GM13976 (cell line): Measurements from ENCODE around the gene ZNF32.

ENCODE experiments used
- DNase-seq: peaks from one replicate; pipeline ENCODE4 v3.0.0; 2012; ENCODE audit warnings: low spot score
- in situ Hi-C: fragments of 300-500 bp; cut with MboI; formaldehyde crosslinking; loops from one replicate; pipeline ENCODE4 v1.12.0; 2022; ENCODE audit warnings: low sequenced_read_pairs, mixed read lengths, inconsistent platforms; ENCODE audit not compliant: unreplicated experiment
- TF ChIP-seq, protein P1 (sequence below): IDR thresholded peaks from 2 replicates; pipeline ENCODE4 v1.5.1; 2012; ENCODE audit warnings: borderline replicate concordance, mild to moderate bottlenecking; ENCODE audit not compliant: insufficient read depth; ENCODE audit errors: extremely low read depth, missing control alignments, control extremely low read depth

The ZNF32 gene

DNA sequence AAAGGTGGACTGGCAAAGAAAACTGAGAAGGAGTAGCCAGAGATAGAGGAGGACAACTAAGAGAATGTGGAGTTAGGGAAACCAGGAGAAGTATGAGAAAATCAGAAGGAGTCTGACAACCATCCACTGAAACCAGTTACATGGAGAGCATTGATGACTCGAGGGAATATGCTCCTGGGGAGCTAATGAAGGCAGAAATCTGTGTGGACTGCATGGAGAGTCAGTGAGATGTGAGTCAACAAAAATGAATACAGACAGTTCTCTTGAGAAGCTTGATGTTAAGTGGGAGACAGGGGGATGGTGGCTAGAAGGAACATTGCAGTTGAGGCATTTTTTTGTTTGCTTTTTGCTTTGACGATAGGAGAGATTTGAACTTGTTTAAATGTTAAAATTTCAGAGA is 34.3 kb upstream of the ZNF32 start:
- no peak for DNase-seq
- in situ Hi-C loops, result loop anchor here (25.0 kb wide), 1 partner anchor 354 kb away; no protein-coding TSS in a partner anchor
- TF ChIP-seq, protein P1, sequence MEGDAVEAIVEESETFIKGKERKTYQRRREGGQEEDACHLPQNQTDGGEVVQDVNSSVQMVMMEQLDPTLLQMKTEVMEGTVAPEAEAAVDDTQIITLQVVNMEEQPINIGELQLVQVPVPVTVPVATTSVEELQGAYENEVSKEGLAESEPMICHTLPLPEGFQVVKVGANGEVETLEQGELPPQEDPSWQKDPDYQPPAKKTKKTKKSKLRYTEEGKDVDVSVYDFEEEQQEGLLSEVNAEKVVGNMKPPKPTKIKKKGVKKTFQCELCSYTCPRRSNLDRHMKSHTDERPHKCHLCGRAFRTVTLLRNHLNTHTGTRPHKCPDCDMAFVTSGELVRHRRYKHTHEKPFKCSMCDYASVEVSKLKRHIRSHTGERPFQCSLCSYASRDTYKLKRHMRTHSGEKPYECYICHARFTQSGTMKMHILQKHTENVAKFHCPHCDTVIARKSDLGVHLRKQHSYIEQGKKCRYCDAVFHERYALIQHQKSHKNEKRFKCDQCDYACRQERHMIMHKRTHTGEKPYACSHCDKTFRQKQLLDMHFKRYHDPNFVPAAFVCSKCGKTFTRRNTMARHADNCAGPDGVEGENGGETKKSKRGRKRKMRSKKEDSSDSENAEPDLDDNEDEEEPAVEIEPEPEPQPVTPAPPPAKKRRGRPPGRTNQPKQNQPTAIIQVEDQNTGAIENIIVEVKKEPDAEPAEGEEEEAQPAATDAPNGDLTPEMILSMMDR, result no peak

- DNase-seq, result no peak
- TF ChIP-seq, protein P1, result no peak
- in situ Hi-C loops, result loop anchor here (25.0 kb wide), 1 partner anchor 356 kb away; no protein-coding TSS in a partner anchor
These were observed 33.0 kb upstream of the ZNF32 start for GRCh38 chr10:43681721-43682120.

DNA sequence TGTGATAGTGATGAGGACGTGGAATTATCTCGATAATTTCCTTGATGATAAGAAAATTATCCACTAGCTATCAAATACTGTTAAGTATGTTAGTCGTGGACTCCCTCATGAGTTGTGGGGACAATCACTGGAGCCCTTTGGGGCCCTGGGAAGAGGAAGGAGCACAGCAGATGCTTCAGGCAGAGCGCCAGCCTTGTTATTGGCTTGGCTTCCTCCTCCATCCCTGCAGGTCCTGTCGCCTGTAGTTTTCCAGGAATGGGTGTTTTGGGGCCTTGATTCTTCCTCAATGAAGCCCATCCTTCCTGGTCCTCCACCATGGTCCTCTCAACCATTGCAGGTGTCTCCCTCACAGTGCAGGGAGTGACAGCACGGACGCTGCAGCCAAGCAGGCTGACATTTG is 32.5 kb upstream of the ZNF32 start:
- in situ Hi-C loops, result loop anchor here (25.0 kb wide), 1 partner anchor 356 kb away; no protein-coding TSS in a partner anchor
- TF ChIP-seq, protein P1, result no peak
- DNase-seq, result no peak

DNA sequence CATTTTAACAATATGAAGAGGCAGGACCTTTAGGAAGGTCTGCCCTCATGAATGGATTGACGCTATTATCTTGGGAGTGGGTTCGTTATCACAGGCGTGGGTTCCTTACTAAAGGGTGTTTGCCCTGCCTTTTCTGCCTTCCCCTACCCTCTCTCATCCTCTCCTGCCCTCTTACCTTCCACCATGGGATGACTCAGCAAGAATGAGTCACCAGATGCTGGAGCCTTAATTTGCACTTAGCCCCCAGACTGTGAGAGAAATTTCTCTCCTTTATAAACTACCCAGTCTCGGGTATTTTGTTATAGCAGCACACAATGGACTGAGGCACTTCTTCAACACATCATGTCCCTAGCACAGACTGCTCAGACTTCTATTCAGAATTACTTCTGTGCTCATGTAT is 31.4 kb upstream of the ZNF32 start:
- DNase-seq, result no peak
- in situ Hi-C loops, result loop anchor here (25.0 kb wide), 1 partner anchor 357 kb away; no protein-coding TSS in a partner anchor

GRCh38 chr10:43679509-43679908 is 30.8 kb upstream of the ZNF32 start:
- in situ Hi-C loops, result loop anchor here (25.0 kb wide), 1 partner anchor 358 kb away; no protein-coding TSS in a partner anchor
- no peak for DNase-seq
- TF ChIP-seq, protein P1, result no peak

More for the DNA sequence above, 31.4 kb upstream of the ZNF32 start:
- TF ChIP-seq, protein P1, result no peak

- TF ChIP-seq, protein P1, result no peak
- in situ Hi-C loops, result loop anchor here (25.0 kb wide), 1 partner anchor 359 kb away; no protein-coding TSS in a partner anchor
- DNase-seq, result no peak
These were observed 30.0 kb upstream of the ZNF32 start for GRCh38 chr10:43678654-43679053.
